ENCODE results near the gene MAG.

MAG gene

DNA sequence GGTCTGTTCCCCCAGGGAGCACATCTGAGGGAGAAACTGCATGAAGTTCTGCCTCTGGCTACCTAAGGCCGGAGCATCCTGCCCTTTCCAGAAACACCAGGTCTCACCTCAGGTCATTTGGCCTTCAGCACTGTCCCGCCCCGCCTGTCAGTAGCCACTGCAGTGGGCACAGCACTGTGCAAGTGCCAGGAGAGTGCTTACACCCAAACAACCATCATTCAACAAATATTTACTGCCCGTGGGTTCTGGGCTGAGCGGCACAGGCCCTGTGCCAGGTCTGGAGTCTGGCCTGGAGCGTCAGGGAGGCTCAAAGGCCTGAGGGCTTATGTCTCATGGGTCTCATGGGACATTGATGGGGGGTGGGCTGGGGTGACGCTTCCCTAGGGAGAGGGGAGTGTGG, 20.4 kb upstream of the MAG start:
- Histone ChIP-seq H3K36me3 (ENCODE audit: insufficient read depth, low read length) (peaks cover 75% of the 10 kb centered on the region), H3F3A (ENCODE audit: insufficient read depth, low read length) (no peaks in the 10 kb centered on the region), H3K4me3 (ENCODE audit: low read depth, low read length, poor library complexity, severe bottlenecking) (no peak overlapping the region), H3K9ac (ENCODE audit: low read length) (no peak overlapping the region), H3K4me2 (ENCODE audit: low read length) (no peak overlapping the region), H3K27ac (ENCODE audit: low read depth, low read length, poor library complexity, severe bottlenecking) (no peak overlapping the region), H3K4me1 (ENCODE audit: insufficient read depth, low read length, severe bottlenecking) (peaks cover 12% of the 10 kb centered on the region), H3K79me2 (ENCODE audit: insufficient read depth, low read length) (no peaks in the 10 kb centered on the region), H3K27me3 (ENCODE audit: insufficient read depth, low read length) (no peaks in the 10 kb centered on the region), H3K9me2 (ENCODE audit: low read depth, low read length) (no peaks in the 10 kb centered on the region), H4K20me1 (ENCODE audit: insufficient read depth, low read length) (no peaks in the 10 kb centered on the region), H3K9me3 (ENCODE audit: low read length) (no peaks in the 10 kb centered on the region), H2AFZ (ENCODE audit: low read length) (no peak overlapping the region)
- TF ChIP-seq, protein P1, sequence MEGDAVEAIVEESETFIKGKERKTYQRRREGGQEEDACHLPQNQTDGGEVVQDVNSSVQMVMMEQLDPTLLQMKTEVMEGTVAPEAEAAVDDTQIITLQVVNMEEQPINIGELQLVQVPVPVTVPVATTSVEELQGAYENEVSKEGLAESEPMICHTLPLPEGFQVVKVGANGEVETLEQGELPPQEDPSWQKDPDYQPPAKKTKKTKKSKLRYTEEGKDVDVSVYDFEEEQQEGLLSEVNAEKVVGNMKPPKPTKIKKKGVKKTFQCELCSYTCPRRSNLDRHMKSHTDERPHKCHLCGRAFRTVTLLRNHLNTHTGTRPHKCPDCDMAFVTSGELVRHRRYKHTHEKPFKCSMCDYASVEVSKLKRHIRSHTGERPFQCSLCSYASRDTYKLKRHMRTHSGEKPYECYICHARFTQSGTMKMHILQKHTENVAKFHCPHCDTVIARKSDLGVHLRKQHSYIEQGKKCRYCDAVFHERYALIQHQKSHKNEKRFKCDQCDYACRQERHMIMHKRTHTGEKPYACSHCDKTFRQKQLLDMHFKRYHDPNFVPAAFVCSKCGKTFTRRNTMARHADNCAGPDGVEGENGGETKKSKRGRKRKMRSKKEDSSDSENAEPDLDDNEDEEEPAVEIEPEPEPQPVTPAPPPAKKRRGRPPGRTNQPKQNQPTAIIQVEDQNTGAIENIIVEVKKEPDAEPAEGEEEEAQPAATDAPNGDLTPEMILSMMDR (IDR thresholded peaks at IDR 0.05; ENCODE audit: low read length) = no peak
- TF ChIP-seq EZH2 (IDR thresholded peaks at IDR 0.05; ENCODE audit: borderline replicate concordance, low read length) = no peak

DNA sequence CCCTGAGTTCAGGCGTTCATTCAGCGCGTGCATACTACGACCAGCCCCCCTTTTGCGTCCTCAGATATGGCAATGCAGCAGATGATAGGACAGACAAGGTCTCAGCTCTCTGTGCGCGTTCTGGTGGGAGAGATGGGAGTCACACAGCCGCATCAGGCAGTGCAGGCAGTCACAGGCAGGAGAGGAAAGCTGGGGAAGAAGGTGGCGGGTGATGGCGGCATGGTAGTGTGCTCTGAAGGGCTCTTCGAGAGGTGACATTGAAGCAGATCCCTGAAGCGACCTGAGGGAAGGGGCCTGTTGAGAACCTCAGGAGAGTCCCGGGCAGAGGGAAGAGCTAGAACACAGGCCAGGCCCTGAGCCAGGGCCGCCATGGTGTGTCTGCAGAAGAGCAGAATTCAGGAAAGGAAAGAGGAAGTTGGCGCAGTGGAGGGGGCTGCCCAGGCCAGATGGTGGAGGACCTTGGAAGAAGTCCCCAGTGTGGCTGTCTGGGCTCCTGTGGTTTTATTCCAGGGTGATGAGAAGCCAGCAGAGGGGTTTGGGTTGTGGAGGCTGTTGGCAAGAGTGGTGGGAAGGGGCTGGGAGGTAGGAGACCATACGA, 19.7 kb upstream of the MAG start:
- no peak overlapping the region for H2AFZ ChIP-seq (ENCODE audit: low read length)
- H3K27me3 ChIP-seq (ENCODE audit: insufficient read depth, low read length) = no peaks in the 10 kb centered on the region
- H3K9me2 ChIP-seq (ENCODE audit: low read depth, low read length) = no peaks in the 10 kb centered on the region
- H3K4me1 ChIP-seq (ENCODE audit: insufficient read depth, low read length, severe bottlenecking) = peaks cover 6% of the 10 kb centered on the region
- no peaks in the 10 kb centered on the region for H3K9me3 ChIP-seq (ENCODE audit: low read length)
- H3K79me2 ChIP-seq (ENCODE audit: insufficient read depth, low read length) = no peaks in the 10 kb centered on the region
- no peak for TF ChIP-seq EZH2 (IDR thresholded peaks at IDR 0.05; ENCODE audit: borderline replicate concordance, low read length)
- TF ChIP-seq, protein P1 (IDR thresholded peaks at IDR 0.05; ENCODE audit: low read length) = no peak
- H4K20me1 ChIP-seq (ENCODE audit: insufficient read depth, low read length) = no peaks in the 10 kb centered on the region
- no peak overlapping the region for H3K4me2 ChIP-seq (ENCODE audit: low read length)
- H3K4me3 ChIP-seq (ENCODE audit: low read depth, low read length, poor library complexity, severe bottlenecking) = no peak overlapping the region
- H3K9ac ChIP-seq (ENCODE audit: low read length) = no peak overlapping the region
- H3K27ac ChIP-seq (ENCODE audit: low read depth, low read length, poor library complexity, severe bottlenecking) = no peak overlapping the region
- H3F3A ChIP-seq (ENCODE audit: insufficient read depth, low read length) = no peaks in the 10 kb centered on the region
- H3K36me3 ChIP-seq (ENCODE audit: insufficient read depth, low read length) = peaks cover 77% of the 10 kb centered on the region

DNA sequence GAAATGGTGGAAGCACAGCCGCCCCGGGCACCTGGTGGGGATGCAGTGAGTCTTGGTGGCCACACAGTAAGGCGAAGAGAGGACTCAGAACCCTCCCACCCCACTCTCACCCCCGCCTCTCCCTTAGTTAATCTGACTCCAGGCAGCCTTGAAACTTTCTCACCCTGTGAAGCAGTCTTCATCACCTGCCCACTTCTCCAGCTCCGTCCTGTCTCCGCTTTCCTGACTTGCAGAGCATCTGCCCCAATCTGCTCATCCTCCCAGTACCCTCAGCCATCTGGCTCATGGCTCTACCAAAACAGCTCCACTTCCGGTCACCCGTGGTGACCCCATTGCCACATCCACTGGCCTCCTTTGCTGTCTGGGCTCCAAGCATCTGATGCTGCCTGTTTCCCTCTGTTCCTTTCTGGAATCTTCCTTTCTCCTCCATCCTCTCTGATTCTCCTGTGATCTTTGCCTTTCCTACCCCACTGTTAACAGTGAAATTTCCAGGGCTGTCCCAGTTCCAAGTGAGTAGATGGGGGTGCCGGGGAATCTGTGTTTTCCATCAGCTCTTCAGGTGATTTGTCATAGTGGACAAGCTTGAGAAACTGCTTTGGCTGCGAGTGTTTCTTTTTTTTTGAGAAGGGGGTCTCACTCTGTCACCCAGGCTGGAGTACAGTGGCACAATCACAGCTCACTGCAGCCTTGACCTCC, 18.9 kb upstream of the MAG start:
- Histone ChIP-seq H3K27me3 (ENCODE audit: insufficient read depth, low read length) (no peaks in the 10 kb centered on the region), H3K9me3 (ENCODE audit: low read length) (no peaks in the 10 kb centered on the region), H3K36me3 (ENCODE audit: insufficient read depth, low read length) (peaks cover 76% of the 10 kb centered on the region), H3K27ac (ENCODE audit: low read depth, low read length, poor library complexity, severe bottlenecking) (no peak overlapping the region), H3K79me2 (ENCODE audit: insufficient read depth, low read length) (no peaks in the 10 kb centered on the region), H2AFZ (ENCODE audit: low read length) (no peak overlapping the region), H3K4me1 (ENCODE audit: insufficient read depth, low read length, severe bottlenecking) (peaks cover 6% of the 10 kb centered on the region), H3K4me2 (ENCODE audit: low read length) (no peak overlapping the region), H3F3A (ENCODE audit: insufficient read depth, low read length) (no peaks in the 10 kb centered on the region), H4K20me1 (ENCODE audit: insufficient read depth, low read length) (no peaks in the 10 kb centered on the region), H3K9ac (ENCODE audit: low read length) (no peak overlapping the region), H3K4me3 (ENCODE audit: low read depth, low read length, poor library complexity, severe bottlenecking) (no peak overlapping the region), H3K9me2 (ENCODE audit: low read depth, low read length) (no peaks in the 10 kb centered on the region)
- TF ChIP-seq, protein P1 (IDR thresholded peaks at IDR 0.05; ENCODE audit: low read length) = no peak

All from OCI-LY1 (cell line).